CD14-positive monocyte (primary cell): ENCODE measurements around the gene ALDH7A1. TPM values are rescaled to one million over a fixed set of nuclear protein-coding genes. Genes with fewer than 3 reads are reported as not detected.

Experiments
- DNase-seq, 3 donors: peaks; one replicate each; pipeline ENCODE4 v3.0.0-alpha.2; 2011 to 2022
- H2AFZ ChIP-seq: 2 replicates; pipeline ENCODE4 v1.6.0; 2012; ENCODE audit warnings: mild to moderate bottlenecking, low read depth, low read length, inconsistent platforms; ENCODE audit not compliant: insufficient read depth, poor library complexity, severe bottlenecking
- H3K27ac ChIP-seq, 2 donors: 1 replicate in 1 of 2; 2 replicates in 1 of 2; pipeline ENCODE4 v1.5.1; 2012 to 2013; ENCODE audit warnings: low read length in 2 of 2, control low read depth in 1 of 2, inconsistent platforms in 1 of 2, low read depth in 1 of 2, mild to moderate bottlenecking in 1 of 2
- H3K27me3 ChIP-seq, 2 donors: one replicate each; pipeline versions ENCODE4 v1.6.0 to v1.6.1; 2011 to 2013; ENCODE audit warnings: low read length in 2 of 2; ENCODE audit not compliant: control insufficient read depth in 2 of 2, insufficient read depth in 2 of 2
- H3K36me3 ChIP-seq, 2 donors: replicated peaks in 1 of 2; 1 replicate in 1 of 2; 2 replicates in 1 of 2; pipeline versions ENCODE4 v1.5.1 to v1.6.1; 2012 to 2013; ENCODE audit warnings: low read length in 2 of 2, control low read depth in 1 of 2, inconsistent platforms in 1 of 2, mild to moderate bottlenecking in 1 of 2; ENCODE audit not compliant: insufficient read depth in 2 of 2, control insufficient read depth in 1 of 2
- H3K4me1 ChIP-seq, 2 donors: 1 replicate in 1 of 2; 2 replicates in 1 of 2; pipeline versions ENCODE4 v1.5.1 to v1.6.1; 2012 to 2013; ENCODE audit warnings: low read length in 2 of 2, control low read depth in 1 of 2, inconsistent platforms in 1 of 2, mild to moderate bottlenecking in 1 of 2, moderate library complexity in 1 of 2; ENCODE audit not compliant: insufficient read depth in 2 of 2, control insufficient read depth in 1 of 2
- H3K4me2 ChIP-seq: replicated peaks from 2 replicates; pipeline ENCODE3; 2012; ENCODE audit warnings: low read length, moderate library complexity, mild to moderate bottlenecking; ENCODE audit not compliant: poor library complexity, severe bottlenecking; ENCODE audit errors: extremely low read depth
- H3K4me3 ChIP-seq, 3 experiments: fragments of 200-600 bp in 1 of 3; sonication (generic) in 1 of 3; replicated peaks in 1 of 3; 1 replicate in 2 of 3; 2 replicates in 1 of 3; pipeline ENCODE4 v1.5.1; 2011 to 2013; ENCODE audit warnings: low read length in 3 of 3, mild to moderate bottlenecking in 3 of 3, control low read depth in 2 of 3, low read depth in 2 of 3, inconsistent platforms in 1 of 3, moderate library complexity in 1 of 3
- H3K79me2 ChIP-seq: 2 replicates; pipeline ENCODE4 v1.6.0; 2012; ENCODE audit warnings: mild to moderate bottlenecking, control low read depth, inconsistent platforms, low read length, moderate library complexity; ENCODE audit not compliant: insufficient read depth
- H3K9ac ChIP-seq: 2 replicates; pipeline ENCODE4 v1.6.0; 2017; ENCODE audit warnings: low read length, mild to moderate bottlenecking; ENCODE audit not compliant: insufficient read depth, poor library complexity, severe bottlenecking
- H3K9me3 ChIP-seq, 2 donors: replicated peaks in 1 of 2; 1 replicate in 1 of 2; 2 replicates in 1 of 2; pipeline versions ENCODE4 v1.5.1 to v1.6.1; 2012 to 2013; ENCODE audit warnings: low read length in 2 of 2, control low read depth in 1 of 2; ENCODE audit not compliant: control insufficient read depth in 1 of 2, insufficient read depth in 1 of 2
- H4K20me1 ChIP-seq: 2 replicates; pipeline ENCODE4 v1.6.0; 2012; ENCODE audit warnings: mild to moderate bottlenecking, low read length, control low read depth, moderate library complexity; ENCODE audit not compliant: insufficient read depth
- H3K27ac Mint-ChIP-seq, 7 donors: one replicate each; pipeline ENCODE4 v1.8.0; 2020; ENCODE audit warnings: mild to moderate bottlenecking in 7 of 7, mixed read lengths in 7 of 7, moderate library complexity in 6 of 7, inconsistent platforms in 2 of 7
- H3K27me3 Mint-ChIP-seq, 3 donors: one replicate each; pipeline ENCODE4 v1.8.0; 2021 to 2022; ENCODE audit warnings: low read depth in 3 of 3, mild to moderate bottlenecking in 3 of 3, mixed read lengths in 3 of 3, moderate library complexity in 3 of 3, inconsistent platforms in 1 of 3
- H3K36me3 Mint-ChIP-seq, 2 donors: one replicate each; pipeline ENCODE4 v1.8.0; 2020; ENCODE audit warnings: mixed read lengths in 2 of 2, inconsistent platforms in 1 of 2, mild to moderate bottlenecking in 1 of 2
- H3K4me1 Mint-ChIP-seq: one replicate; pipeline ENCODE4 v1.8.0; 2020; ENCODE audit warnings: mild to moderate bottlenecking, mixed read lengths
- H3K4me3 Mint-ChIP-seq, 2 donors: one replicate each; pipeline ENCODE4 v1.8.0; 2020; ENCODE audit warnings: mild to moderate bottlenecking in 2 of 2, mixed read lengths in 2 of 2, moderate library complexity in 1 of 2
- H3K9me3 Mint-ChIP-seq, 7 donors: one replicate each; pipeline ENCODE4 v1.8.0; 2020 to 2022; ENCODE audit warnings: mixed read lengths in 7 of 7, mild to moderate bottlenecking in 6 of 7, moderate library complexity in 6 of 7, inconsistent platforms in 2 of 7
- WGBS: methylation state at CpG from one replicate; pipeline ENCODE4 v1.1.5; 2013; ENCODE audit warnings: missing lambda C conversion rate; ENCODE audit not compliant: insufficient coverage; 5-methylcytosine and 5-hydroxymethylcytosine counted together
- intact Hi-C, 2 donors: fragments of 100-400 bp; cut with micrococcal nuclease; formaldehyde crosslinking; loops; one replicate each; pipeline versions ENCODE4 v1.15.0 to v1.15.1; 2023
- polyA plus RNA-seq, 3 donors: library from polyadenylated mRNA; depleted of rRNA in 1 of 3; unstranded in 2 of 3; stranded (reverse) in 1 of 3; fragments of 300-500 nt in 2 of 3; fragments of >200 nt in 1 of 3; fragmentation: Illumina TruSeq in 2 of 3; gene quantifications; 1 replicate in 2 of 3; 2 replicates in 1 of 3; pipeline ENCODE4 v1.2.3, GENCODE V29; 2012 to 2021
- TF ChIP-seq, protein P1 (sequence below): fragments of 200-600 bp; IDR thresholded peaks from one replicate; pipeline ENCODE4 v1.8.0; 2022; ENCODE audit warnings: antibody characterized with exemption, mild to moderate bottlenecking

The ALDH7A1 gene
- polyA plus RNA-seq, 3 donors: 0.44 to 0.67 (median 0.59) TPM

DNA sequence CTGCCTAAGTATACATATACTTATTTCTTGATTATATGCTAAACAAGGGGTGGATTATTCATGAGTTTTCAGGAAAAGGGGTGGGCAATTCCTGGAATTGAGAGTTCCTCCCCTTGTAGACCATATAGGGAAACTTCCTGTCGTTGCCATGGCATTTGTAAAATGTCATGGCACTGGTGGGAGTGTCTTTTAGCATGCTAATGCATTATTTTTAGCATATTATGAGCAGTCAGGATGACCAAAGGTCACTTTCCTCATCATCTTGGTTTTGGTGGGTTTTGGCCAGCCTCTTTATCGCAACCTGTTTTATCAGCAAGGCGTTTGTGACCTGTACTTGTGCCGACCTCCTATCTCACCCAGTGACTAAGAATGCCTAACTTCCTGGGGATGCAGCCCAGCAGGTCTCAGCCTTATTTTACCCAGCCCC is 80.9 kb downstream of the ALDH7A1 start:
- intact Hi-C loops: no loop called here
- Histone ChIP-seq H3K36me3 (no peaks in the 10 kb centered on the region), H3K9ac (no peak overlapping the region), H3K27me3 (no peaks in the 10 kb centered on the region), H3K4me1 (no peaks in the 10 kb centered on the region), H4K20me1 (no peaks in the 10 kb centered on the region), H3K4me2 (no peak overlapping the region), H3K27ac (no peak overlapping the region), H3K4me3 (no peak overlapping the region), H2AFZ (no peak overlapping the region), H3K9me3 (no peaks in the 10 kb centered on the region), H3K79me2 (no peaks in the 10 kb centered on the region)
- Mint-ChIP-seq H3K36me3 (no peaks in the 10 kb centered on the region), H3K4me1 (peaks cover 4% of the 10 kb centered on the region), H3K4me3 (no peak overlapping the region), H3K27ac (no peak overlapping the region), H3K9me3 (peaks cover 0 to 2% (median 0%) of the 10 kb centered on the region in 7 donors), H3K27me3 (peaks cover 0 to 4% (median 0%) of the 10 kb centered on the region in 3 donors)
- WGBS: no CpG with 5 or more reads among the region's 4 CpGs
- DNase-seq: no peak
- TF ChIP-seq, protein P1, sequence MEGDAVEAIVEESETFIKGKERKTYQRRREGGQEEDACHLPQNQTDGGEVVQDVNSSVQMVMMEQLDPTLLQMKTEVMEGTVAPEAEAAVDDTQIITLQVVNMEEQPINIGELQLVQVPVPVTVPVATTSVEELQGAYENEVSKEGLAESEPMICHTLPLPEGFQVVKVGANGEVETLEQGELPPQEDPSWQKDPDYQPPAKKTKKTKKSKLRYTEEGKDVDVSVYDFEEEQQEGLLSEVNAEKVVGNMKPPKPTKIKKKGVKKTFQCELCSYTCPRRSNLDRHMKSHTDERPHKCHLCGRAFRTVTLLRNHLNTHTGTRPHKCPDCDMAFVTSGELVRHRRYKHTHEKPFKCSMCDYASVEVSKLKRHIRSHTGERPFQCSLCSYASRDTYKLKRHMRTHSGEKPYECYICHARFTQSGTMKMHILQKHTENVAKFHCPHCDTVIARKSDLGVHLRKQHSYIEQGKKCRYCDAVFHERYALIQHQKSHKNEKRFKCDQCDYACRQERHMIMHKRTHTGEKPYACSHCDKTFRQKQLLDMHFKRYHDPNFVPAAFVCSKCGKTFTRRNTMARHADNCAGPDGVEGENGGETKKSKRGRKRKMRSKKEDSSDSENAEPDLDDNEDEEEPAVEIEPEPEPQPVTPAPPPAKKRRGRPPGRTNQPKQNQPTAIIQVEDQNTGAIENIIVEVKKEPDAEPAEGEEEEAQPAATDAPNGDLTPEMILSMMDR: no peak

DNA sequence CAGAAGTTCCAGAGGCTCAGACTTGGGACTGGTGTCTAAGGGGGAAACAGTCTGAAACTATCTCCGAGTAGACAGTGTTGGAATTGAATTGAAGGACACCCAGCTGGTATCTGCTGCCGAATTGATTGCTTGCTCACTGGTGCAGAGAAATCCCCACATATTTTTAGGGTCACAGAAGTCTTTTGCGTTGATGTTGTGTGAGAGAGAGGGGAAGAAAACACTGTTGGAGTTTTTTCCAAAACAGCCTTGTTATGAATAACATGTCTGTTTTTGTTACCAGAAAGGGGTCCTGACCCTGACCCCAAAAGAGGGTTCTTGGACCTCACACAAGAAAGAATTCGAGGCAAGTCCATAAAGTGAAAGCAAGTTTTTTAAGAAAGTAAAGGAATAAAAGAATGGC is 81.3 kb downstream of the ALDH7A1 start:
- 100% methylated on average over 1 of the region's 4 CpGs for WGBS
- H3K4me3 Mint-ChIP-seq: no peak overlapping the region
- H3K27me3 Mint-ChIP-seq: peaks cover 0 to 4% (median 0%) of the 10 kb centered on the region in 3 donors
- no peak overlapping the region for H2AFZ ChIP-seq
- H3K4me1 ChIP-seq: peaks cover under 1 to 4% of the 10 kb centered on the region in 2 donors
- no peaks in the 10 kb centered on the region for H4K20me1 ChIP-seq
- DNase-seq: no peak
- H3K27ac Mint-ChIP-seq: no peak overlapping the region
- H3K4me2 ChIP-seq: no peak overlapping the region
- no peaks in the 10 kb centered on the region for H3K79me2 ChIP-seq
- H3K4me3 ChIP-seq: no peak overlapping the region
- peaks cover 0 to 2% (median 0%) of the 10 kb centered on the region in 7 donors for H3K9me3 Mint-ChIP-seq
- H3K36me3 Mint-ChIP-seq: no peaks in the 10 kb centered on the region
- no peaks in the 10 kb centered on the region for H3K27me3 ChIP-seq
- TF ChIP-seq, protein P1: no peak
- no peaks in the 10 kb centered on the region for H3K36me3 ChIP-seq
- peaks cover 8% of the 10 kb centered on the region for H3K4me1 Mint-ChIP-seq
- H3K27ac ChIP-seq: no peak overlapping the region
- intact Hi-C loops: no loop called here
- H3K9ac ChIP-seq: no peak overlapping the region
- H3K9me3 ChIP-seq: no peaks in the 10 kb centered on the region
